HepG2 (cell line): ENCODE data around the gene YPEL3. TPM values are rescaled to one million over a fixed set of nuclear protein-coding genes. Genes with fewer than 3 reads are reported as not detected.

Experiments used
- ATAD3A ChIP-seq: sonication (generic); formaldehyde crosslinking; IDR thresholded peaks from 2 replicates; pipeline ENCODE4 v1.4.0; 2020; ENCODE audit warnings: missing genetic modification reagents
- ETV5 ChIP-seq: IDR thresholded peaks from 2 replicates; pipeline ENCODE4 v1.6.1; 2018; ENCODE audit warnings: missing biosample characterization, missing genetic modification reagents, inconsistent platforms, borderline replicate concordance
- FUBP1 ChIP-seq: sonication (generic); formaldehyde crosslinking; IDR thresholded peaks from 2 replicates; pipeline ENCODE4 v1.5.1; 2020; ENCODE audit warnings: missing genetic modification reagents, mild to moderate bottlenecking, borderline replicate concordance
- HNF1B ChIP-seq: sonication (generic); formaldehyde crosslinking; IDR thresholded peaks from 2 replicates; pipeline ENCODE4 v1.5.1; 2020; ENCODE audit warnings: mild to moderate bottlenecking, moderate library complexity, missing genetic modification reagents
- LBX2 ChIP-seq: sonication (generic); formaldehyde crosslinking; IDR thresholded peaks from 2 replicates; pipeline ENCODE4 v1.5.0; 2020; ENCODE audit warnings: missing genetic modification reagents, mild to moderate bottlenecking, borderline replicate concordance
- MIXL1 ChIP-seq: IDR thresholded peaks from 2 replicates; pipeline ENCODE4 v1.6.1; 2016
- MYC ChIP-seq: sonication (generic); formaldehyde crosslinking; IDR thresholded peaks from 2 replicates; pipeline ENCODE4 v1.9.0; 2021; ENCODE audit warnings: missing genetic modification reagents, borderline replicate concordance
- NR3C1 ChIP-seq: sonication (generic); formaldehyde crosslinking; IDR thresholded peaks from 2 replicates; pipeline ENCODE4 v1.4.0; 2020; ENCODE audit warnings: missing genetic modification reagents
- PAX8 ChIP-seq: sonication (generic); formaldehyde crosslinking; IDR thresholded peaks from 2 replicates; pipeline ENCODE4 v1.8.0; 2022; ENCODE audit warnings: mild to moderate bottlenecking, missing genetic modification reagents, borderline replicate concordance
- PHF20 ChIP-seq: sonication (generic); formaldehyde crosslinking; IDR thresholded peaks from 2 replicates; pipeline ENCODE4 v1.5.0; 2020; ENCODE audit warnings: mild to moderate bottlenecking, missing genetic modification reagents
- PLRG1 ChIP-seq: fragments of 450-650 bp; conservative IDR thresholded peaks from 2 replicates; pipeline ENCODE4 v1.6.1; 2016
- ZBTB10 ChIP-seq: sonication (generic); formaldehyde crosslinking; IDR thresholded peaks from 2 replicates; pipeline ENCODE4 v1.4.0; 2020; ENCODE audit warnings: missing genetic modification reagents, borderline replicate concordance
- ZFX ChIP-seq: sonication (generic); formaldehyde crosslinking; IDR thresholded peaks from 2 replicates; pipeline ENCODE4 v1.4.0; 2020; ENCODE audit warnings: mild to moderate bottlenecking, low read depth, missing genetic modification reagents, moderate library complexity
- ZIK1 ChIP-seq: sonication (generic); formaldehyde crosslinking; IDR thresholded peaks from 2 replicates; pipeline ENCODE4 v1.5.0; 2020; ENCODE audit warnings: mild to moderate bottlenecking, low read depth, missing genetic modification reagents, borderline replicate concordance
- ZNF136 ChIP-seq: sonication (generic); formaldehyde crosslinking; IDR thresholded peaks from 2 replicates; pipeline ENCODE4 v1.8.1; 2022; ENCODE audit warnings: low read depth, mild to moderate bottlenecking, moderate library complexity, missing genetic modification reagents
- ZNF280B ChIP-seq: sonication (generic); formaldehyde crosslinking; IDR thresholded peaks from 2 replicates; pipeline ENCODE4 v1.5.0; 2020; ENCODE audit warnings: missing genetic modification reagents, mild to moderate bottlenecking, borderline replicate concordance
- ZNF607 ChIP-seq: sonication (generic); formaldehyde crosslinking; IDR thresholded peaks from 2 replicates; pipeline ENCODE4 v1.5.1; 2020; ENCODE audit warnings: missing genetic modification reagents, mild to moderate bottlenecking, borderline replicate concordance
- ZNF773 ChIP-seq: sonication (generic); formaldehyde crosslinking; IDR thresholded peaks from 2 replicates; pipeline ENCODE4 v1.4.0; 2020; ENCODE audit warnings: missing genetic modification reagents, borderline replicate concordance
- ZNF781 ChIP-seq: sonication (generic); formaldehyde crosslinking; IDR thresholded peaks from 2 replicates; pipeline ENCODE4 v1.5.1; 2020; ENCODE audit warnings: borderline replicate concordance, mild to moderate bottlenecking, missing genetic modification reagents; ENCODE audit errors: not compliant biosample characterization
- ZNF816 ChIP-seq: sonication (generic); formaldehyde crosslinking; IDR thresholded peaks from 2 replicates; pipeline ENCODE4 v1.8.0; 2022; ENCODE audit warnings: missing genetic modification reagents, mild to moderate bottlenecking, borderline replicate concordance
- polyA plus RNA-seq, 8 experiments: library from polyadenylated mRNA; depleted of rRNA in 3 of 8; stranded (reverse) in 7 of 8; unstranded in 1 of 8; fragments of >200 nt; fragmentation: Illumina TruSeq in 4 of 8; extraction: Trizol in 4 of 8; gene quantifications; 2 replicates each; pipeline versions ENCODE4 v1.2.1 to v1.2.3, GENCODE V29; 2011 to 2016; ENCODE audit warnings: low read depth in 4 of 8, missing spikeins in 1 of 8, mixed read lengths in 1 of 8; ENCODE audit not compliant: insufficient read depth in 1 of 8
- total RNA-seq, 5 experiments: library from RNA; depleted of rRNA; stranded (reverse); fragments of >200 nt; fragmentation: Illumina TruSeq; extraction: Trizol; gene quantifications; 2 replicates each; pipeline ENCODE4 v1.2.3, GENCODE V29; 2016; ENCODE audit warnings: low read depth in 1 of 5

YPEL3 gene
- total and polyA plus RNA-seq, 2 of the 13 experiments (the other 11 are each of a cell fraction or from before 2014, with no cell fraction given): 5.4 to 47.0 TPM

- TF ChIP-seq HNF1B (CRISPR knock-in tag) (peak; percentile 85), ZIK1 (CRISPR knock-in tag) (no peak), ZNF773 (CRISPR knock-in tag) (0 out of 2 replicates have a peak, but pooled peaks have one; percentile 3), ZFX (CRISPR knock-in tag) (peak; percentile 88), ZNF816 (no peak), ETV5 (CRISPR knock-in tag) (peak; percentile 51; the same call in 1 of the 2 replicates), ZNF136 (CRISPR knock-in tag) (no peak), PHF20 (CRISPR knock-in tag) (peak; percentile 42; the same call in 1 of the 2 replicates), MYC (CRISPR knock-in tag) (peak; percentile 80; the same call in 1 of the 2 replicates), ZNF280B (CRISPR knock-in tag) (peak; percentile 85; the same call in 1 of the 2 replicates), FUBP1 (CRISPR knock-in tag) (no peak), ZBTB10 (peak; percentile 2; the same call in 1 of the 2 replicates), LBX2 (CRISPR knock-in tag) (no peak), ATAD3A (CRISPR knock-in tag) (no peak), MIXL1 (0 out of 2 replicates have a peak, but pooled peaks have one; percentile 62), PAX8 (CRISPR knock-in tag) (peak; percentile 42; the same call in 1 of the 2 replicates), ZNF607 (0 out of 2 replicates have a peak, but pooled peaks have one; percentile 5), ZNF781 (CRISPR knock-in tag) (peak; percentile 20), NR3C1 (CRISPR knock-in tag) (no peak), PLRG1 (no peak)
Observed at GRCh38 chr16:30063893-30064728, 31.9 kb downstream of the YPEL3 start (continued).
